Subcutaneous adipose tissue (tissue), 4 donors: ENCODE measurements around the gene STRBP. TPM values are rescaled to one million over a fixed set of nuclear protein-coding genes. Genes with fewer than 3 reads are reported as not detected.

ENCODE experiments used
- total RNA-seq, 4 donors: library from RNA; depleted of rRNA; stranded (reverse); fragments of >200 nt; gene quantifications; one replicate each; pipeline ENCODE4 v1.1.0, GENCODE V29; 2016
- TF ChIP-seq, protein P1 (sequence below): fragments of 450-650 bp; IDR thresholded peaks from one replicate; pipeline ENCODE4 v1.5.1; 2016; ENCODE audit warnings: low read depth, mild to moderate bottlenecking, control low read depth, antibody characterized with exemption, moderate library complexity

STRBP gene
- total RNA-seq, 4 donors from 2014 or later: 6.6 to 11.3 (median 10.0) TPM

- TF ChIP-seq, protein P1, sequence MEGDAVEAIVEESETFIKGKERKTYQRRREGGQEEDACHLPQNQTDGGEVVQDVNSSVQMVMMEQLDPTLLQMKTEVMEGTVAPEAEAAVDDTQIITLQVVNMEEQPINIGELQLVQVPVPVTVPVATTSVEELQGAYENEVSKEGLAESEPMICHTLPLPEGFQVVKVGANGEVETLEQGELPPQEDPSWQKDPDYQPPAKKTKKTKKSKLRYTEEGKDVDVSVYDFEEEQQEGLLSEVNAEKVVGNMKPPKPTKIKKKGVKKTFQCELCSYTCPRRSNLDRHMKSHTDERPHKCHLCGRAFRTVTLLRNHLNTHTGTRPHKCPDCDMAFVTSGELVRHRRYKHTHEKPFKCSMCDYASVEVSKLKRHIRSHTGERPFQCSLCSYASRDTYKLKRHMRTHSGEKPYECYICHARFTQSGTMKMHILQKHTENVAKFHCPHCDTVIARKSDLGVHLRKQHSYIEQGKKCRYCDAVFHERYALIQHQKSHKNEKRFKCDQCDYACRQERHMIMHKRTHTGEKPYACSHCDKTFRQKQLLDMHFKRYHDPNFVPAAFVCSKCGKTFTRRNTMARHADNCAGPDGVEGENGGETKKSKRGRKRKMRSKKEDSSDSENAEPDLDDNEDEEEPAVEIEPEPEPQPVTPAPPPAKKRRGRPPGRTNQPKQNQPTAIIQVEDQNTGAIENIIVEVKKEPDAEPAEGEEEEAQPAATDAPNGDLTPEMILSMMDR: no peak
Observed at GRCh38 chr9:123239726-123240125, 28.7 kb downstream of the STRBP start.

GRCh38 chr9:123238365-123238764 is 30.0 kb downstream of the STRBP start:
- TF ChIP-seq, protein P1: no peak

DNA sequence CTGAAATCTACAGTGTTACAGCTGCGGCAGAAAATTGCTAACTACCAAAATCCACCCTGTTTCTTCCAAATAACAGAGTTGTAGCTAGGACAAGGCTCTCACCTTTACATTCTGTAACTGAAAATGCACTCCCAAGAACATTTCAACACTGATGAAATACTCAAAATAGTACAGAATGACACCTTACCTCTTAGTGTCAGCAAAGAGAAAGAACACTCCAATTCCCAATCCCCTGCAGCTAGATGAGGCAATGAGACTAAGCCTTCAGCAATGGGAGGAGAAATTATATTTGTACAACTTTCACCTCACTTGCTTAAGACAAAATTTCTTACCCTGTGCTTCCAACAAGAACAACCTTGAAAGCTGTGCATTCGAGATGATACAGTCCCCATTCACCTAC is 31.2 kb downstream of the STRBP start:
- TF ChIP-seq, protein P1: no peak

- TF ChIP-seq, protein P1: no peak
Observed at GRCh38 chr9:123235448-123235847, 32.9 kb downstream of the STRBP start.

DNA sequence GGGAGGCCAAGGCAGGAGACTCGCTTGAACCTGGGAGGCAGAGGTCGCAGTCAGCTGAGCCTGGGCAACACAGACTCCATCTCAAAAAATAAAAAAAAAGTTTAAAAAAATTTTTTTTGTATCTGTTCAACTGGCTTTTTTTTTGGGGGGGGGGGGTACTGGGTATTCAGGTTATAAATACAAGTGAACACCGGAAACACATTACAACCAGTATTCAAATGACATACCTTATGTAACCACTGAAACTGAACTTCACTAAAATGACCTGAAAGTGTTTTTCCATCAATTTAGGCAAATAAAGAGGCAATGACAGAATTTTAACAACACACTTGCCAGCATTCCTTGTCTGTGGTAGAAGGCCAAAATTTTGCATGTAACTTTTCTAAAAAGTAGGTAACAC is 33.5 kb downstream of the STRBP start:
- TF ChIP-seq, protein P1: no peak

- TF ChIP-seq, protein P1: no peak
Observed at GRCh38 chr9:123232332-123232731, 36.1 kb downstream of the STRBP start.

GRCh38 chr9:123231421-123231820 is 37.0 kb downstream of the STRBP start:
- TF ChIP-seq, protein P1: no peak
